MCF 10A (cell line): ENCODE results near the gene PPP4R2. TPM values are rescaled to one million over a fixed set of nuclear protein-coding genes. Genes with fewer than 3 reads are reported as not detected.

Experiments used
- BruUV-seq: library from RNA; stranded (reverse); fragments of 400-500 nt; replicated peaks from 2 replicates; lab custom pipeline; 2021; lab: Mats Ljungman, UMichigan
- CTCF ChIA-PET: fragments of 300-600 bp; sonication (Branson Sonifier 250); formaldehyde crosslinking; extraction: SDS; loops from one replicate; lab custom pipeline; 2021; ENCODE audit warnings: antibody characterized with exemption, inconsistent platforms; lab: Yijun Ruan, JAX
- POLR2A ChIA-PET: fragments of 300-600, 350-650 bp; sonication (Branson Sonifier 250); formaldehyde crosslinking; extraction: SDS; loops from one replicate; lab custom pipeline; 2020; ENCODE audit warnings: antibody characterized with exemption, inconsistent platforms; lab: Yijun Ruan, JAX
- DNase-seq: peaks from one replicate; pipeline ENCODE4 v3.0.0-alpha.2; 2018; ENCODE audit not compliant: unreplicated experiment
- H3K27ac Mint-ChIP-seq: one replicate; pipeline ENCODE4 v1.8.0; 2022; ENCODE audit warnings: mild to moderate bottlenecking, low read depth, mixed read lengths; ENCODE audit not compliant: unreplicated experiment
- H3K27me3 Mint-ChIP-seq: one replicate; pipeline ENCODE4 v1.8.0; 2022; ENCODE audit warnings: mixed read lengths; ENCODE audit not compliant: insufficient read depth, unreplicated experiment
- H3K36me3 Mint-ChIP-seq: one replicate; pipeline ENCODE4 v1.8.0; 2022; ENCODE audit warnings: mild to moderate bottlenecking, moderate library complexity, mixed read lengths; ENCODE audit not compliant: insufficient read depth, unreplicated experiment
- H3K4me1 Mint-ChIP-seq: one replicate; pipeline ENCODE4 v1.8.0; 2022; ENCODE audit warnings: mixed read lengths; ENCODE audit not compliant: insufficient read depth, unreplicated experiment
- H3K4me3 Mint-ChIP-seq: one replicate; pipeline ENCODE4 v1.8.0; 2022; ENCODE audit warnings: mild to moderate bottlenecking, moderate library complexity, mixed read lengths; ENCODE audit not compliant: unreplicated experiment
- H3K9me3 Mint-ChIP-seq: one replicate; pipeline ENCODE4 v1.8.0; 2022; ENCODE audit warnings: mixed read lengths; ENCODE audit not compliant: unreplicated experiment
- intact Hi-C: fragments of 100-400 bp; cut with micrococcal nuclease; formaldehyde crosslinking; loops from 2 replicates; pipeline ENCODE4 v1.14.1; 2022
- total RNA-seq: library from RNA; stranded (reverse); gene quantifications from 2 replicates; pipeline ENCODE4 v1.2.3, GENCODE V29; 2022
- TF ChIP-seq, protein P1 (sequence below): fragments of 200-600 bp; IDR thresholded peaks from one replicate; pipeline ENCODE4 v1.8.0; 2022; ENCODE audit warnings: antibody characterized with exemption, mild to moderate bottlenecking; ENCODE audit not compliant: unreplicated experiment

The PPP4R2 gene
- total RNA-seq, 1 experiment from 2014 or later = 105 TPM

DNA sequence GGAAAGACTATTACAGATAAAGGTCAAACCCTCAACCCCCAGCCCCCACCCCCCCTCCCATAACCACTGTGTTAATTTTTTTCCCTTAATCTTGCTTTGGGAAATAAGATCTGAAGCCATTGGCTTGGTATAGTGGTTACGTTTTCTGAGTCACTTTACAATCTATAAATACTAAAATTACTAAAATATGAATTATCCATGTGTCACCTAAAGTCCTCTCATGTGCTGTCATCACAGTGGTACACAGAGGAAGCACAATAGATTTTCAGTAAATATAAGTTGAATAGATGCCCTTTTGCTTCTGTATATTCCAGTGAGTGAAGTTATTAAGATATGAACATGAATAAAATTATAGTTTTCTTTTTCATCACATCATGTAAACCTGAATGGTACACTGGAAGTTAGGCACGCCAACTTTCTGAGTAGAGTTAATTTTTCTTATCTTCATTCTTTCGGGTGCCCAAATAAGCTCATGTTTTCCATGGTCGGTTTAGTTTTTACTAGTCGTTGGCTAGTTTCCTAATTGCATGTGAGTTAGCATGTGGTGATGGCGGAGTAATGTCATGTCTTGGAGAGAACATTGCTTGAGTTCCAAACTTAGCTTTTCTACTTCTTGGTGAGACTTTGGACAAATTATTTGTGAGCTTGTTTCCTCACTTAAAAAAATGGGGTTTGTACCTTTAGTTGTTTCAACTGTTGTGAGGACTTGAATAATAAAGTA lies 11.5 kb downstream of the PPP4R2 start:
- ChIA-PET POLR2A (interaction anchor here (0.5 to 0.9 kb wide), 2 partner anchors 10 to 12 kb away, joined by 3 read pairs; no protein-coding TSS in a partner anchor), CTCF (interaction anchor here (0.6 to 2.2 kb wide), 2 partner anchors 157 to 410 kb away, joined by 3 to 7 read pairs; no protein-coding TSS in a partner anchor)
- H3K27me3 Mint-ChIP-seq = no peaks in the 10 kb centered on the region
- TF ChIP-seq, protein P1, sequence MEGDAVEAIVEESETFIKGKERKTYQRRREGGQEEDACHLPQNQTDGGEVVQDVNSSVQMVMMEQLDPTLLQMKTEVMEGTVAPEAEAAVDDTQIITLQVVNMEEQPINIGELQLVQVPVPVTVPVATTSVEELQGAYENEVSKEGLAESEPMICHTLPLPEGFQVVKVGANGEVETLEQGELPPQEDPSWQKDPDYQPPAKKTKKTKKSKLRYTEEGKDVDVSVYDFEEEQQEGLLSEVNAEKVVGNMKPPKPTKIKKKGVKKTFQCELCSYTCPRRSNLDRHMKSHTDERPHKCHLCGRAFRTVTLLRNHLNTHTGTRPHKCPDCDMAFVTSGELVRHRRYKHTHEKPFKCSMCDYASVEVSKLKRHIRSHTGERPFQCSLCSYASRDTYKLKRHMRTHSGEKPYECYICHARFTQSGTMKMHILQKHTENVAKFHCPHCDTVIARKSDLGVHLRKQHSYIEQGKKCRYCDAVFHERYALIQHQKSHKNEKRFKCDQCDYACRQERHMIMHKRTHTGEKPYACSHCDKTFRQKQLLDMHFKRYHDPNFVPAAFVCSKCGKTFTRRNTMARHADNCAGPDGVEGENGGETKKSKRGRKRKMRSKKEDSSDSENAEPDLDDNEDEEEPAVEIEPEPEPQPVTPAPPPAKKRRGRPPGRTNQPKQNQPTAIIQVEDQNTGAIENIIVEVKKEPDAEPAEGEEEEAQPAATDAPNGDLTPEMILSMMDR = no peak
- no peak overlapping the region for H3K4me3 Mint-ChIP-seq
- intact Hi-C loops = no loop called here
- no peak for DNase-seq
- peaks cover 32% of the 10 kb centered on the region for H3K4me1 Mint-ChIP-seq
- H3K9me3 Mint-ChIP-seq = no peaks in the 10 kb centered on the region
- H3K27ac Mint-ChIP-seq = no peak overlapping the region
- H3K36me3 Mint-ChIP-seq = peaks cover 92% of the 10 kb centered on the region
- no TSS peak for BruUV-seq

DNA sequence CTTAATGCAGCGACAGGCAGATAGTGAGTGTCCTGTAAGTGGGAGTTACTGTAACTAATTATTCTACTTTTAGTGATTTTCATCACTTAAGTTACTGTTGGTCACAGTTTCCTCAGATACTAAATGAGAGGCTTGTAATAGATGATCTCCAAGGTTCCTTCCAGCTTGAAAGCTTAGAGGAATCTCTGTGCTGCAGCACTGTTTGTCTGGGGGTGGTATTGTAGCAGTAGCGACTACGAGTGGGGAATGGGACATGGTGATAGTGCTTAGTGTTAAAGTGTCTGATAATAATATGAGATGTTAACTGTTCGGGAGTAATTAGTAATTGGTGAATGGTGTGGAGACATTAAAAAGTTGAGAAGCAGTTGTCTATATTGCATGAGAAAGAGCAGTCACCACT lies 12.4 kb downstream of the PPP4R2 start:
- TF ChIP-seq, protein P1 = no peak
- no peak for DNase-seq
- no peaks in the 10 kb centered on the region for H3K9me3 Mint-ChIP-seq
- POLR2A ChIA-PET = no interaction called here
- peaks cover 83% of the 10 kb centered on the region for H3K36me3 Mint-ChIP-seq
- BruUV-seq = no TSS peak
- H3K27me3 Mint-ChIP-seq = no peaks in the 10 kb centered on the region
- H3K4me1 Mint-ChIP-seq = peaks cover 30% of the 10 kb centered on the region
- CTCF ChIA-PET = interaction anchor here (1.0 to 2.2 kb wide), 2 partner anchors 10 to 158 kb away, joined by 3 to 7 read pairs; no protein-coding TSS in a partner anchor
- intact Hi-C loops = no loop called here
- H3K27ac Mint-ChIP-seq = no peak overlapping the region
- H3K4me3 Mint-ChIP-seq = no peak overlapping the region

DNA sequence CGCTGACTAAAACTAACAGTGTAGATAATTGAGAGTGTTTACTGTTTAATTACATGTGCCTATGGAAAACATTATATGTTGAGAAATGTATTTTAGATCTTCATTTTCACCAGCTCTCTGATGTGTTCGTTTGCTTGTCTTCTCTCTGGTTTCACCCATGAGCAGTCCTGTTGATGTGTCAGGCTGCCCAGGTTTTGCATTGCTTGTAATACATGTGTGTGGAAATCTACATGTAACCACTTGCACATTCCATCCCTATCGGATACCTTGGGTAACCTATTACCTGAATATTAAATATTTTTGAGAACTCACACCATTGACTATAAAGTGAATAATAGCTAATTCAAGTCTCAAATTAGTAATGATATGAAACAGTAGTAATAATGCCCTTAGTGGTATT lies 13.1 kb downstream of the PPP4R2 start:
- BruUV-seq = no TSS peak
- peaks cover 80% of the 10 kb centered on the region for H3K36me3 Mint-ChIP-seq
- no peaks in the 10 kb centered on the region for H3K27me3 Mint-ChIP-seq
- no peaks in the 10 kb centered on the region for H3K9me3 Mint-ChIP-seq
- peak overlapping the region; percentile 5 for H3K27ac Mint-ChIP-seq
- no peak overlapping the region for H3K4me3 Mint-ChIP-seq
- peaks cover 25% of the 10 kb centered on the region for H3K4me1 Mint-ChIP-seq
- DNase-seq = no peak
- ChIA-PET CTCF (interaction anchor here (0.5 to 2.2 kb wide), 6 partner anchors 9 to 633 kb away, joined by 3 to 7 read pairs (median 4); no protein-coding TSS in a partner anchor), POLR2A (interaction anchor here (1.1 to 1.3 kb wide), 2 partner anchors 10 to 19 kb away, joined by 3 to 4 read pairs; no protein-coding TSS in a partner anchor)
- intact Hi-C loops = no loop called here
- TF ChIP-seq, protein P1 = no peak

DNA sequence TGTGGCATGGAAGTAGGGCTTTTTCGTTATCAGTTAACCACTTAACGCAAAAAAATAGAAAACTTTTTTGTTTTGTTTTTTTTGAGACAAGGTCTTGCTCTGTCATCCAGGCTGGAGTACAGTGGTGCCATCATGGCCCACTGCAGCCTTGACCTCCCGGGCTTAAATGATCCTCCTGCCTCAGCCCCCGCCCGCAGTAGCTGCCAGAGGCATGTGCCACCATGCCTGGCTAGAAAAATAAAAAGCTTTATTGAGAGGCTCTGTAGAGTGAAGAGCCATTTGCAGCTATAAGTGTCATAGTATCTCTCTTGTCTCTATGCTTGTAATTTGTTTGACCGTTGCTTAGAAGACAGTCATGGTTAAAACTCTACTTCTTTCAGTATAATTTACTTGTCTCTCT lies 13.5 kb downstream of the PPP4R2 start:
- H3K27me3 Mint-ChIP-seq = no peaks in the 10 kb centered on the region
- H3K36me3 Mint-ChIP-seq = peaks cover 80% of the 10 kb centered on the region
- POLR2A ChIA-PET = interaction anchor here (1.1 to 1.3 kb wide), 2 partner anchors 10 to 19 kb away, joined by 3 to 4 read pairs; no protein-coding TSS in a partner anchor
- no peaks in the 10 kb centered on the region for H3K9me3 Mint-ChIP-seq
- no TSS peak for BruUV-seq
- H3K4me3 Mint-ChIP-seq = no peak overlapping the region
- DNase-seq = no peak
- H3K4me1 Mint-ChIP-seq = peaks cover 24% of the 10 kb centered on the region
- CTCF ChIA-PET = interaction anchor here (0.6 to 2.2 kb wide), 6 partner anchors 8 to 632 kb away, joined by 3 to 7 read pairs (median 4); no protein-coding TSS in a partner anchor
- TF ChIP-seq, protein P1 = no peak
- peak overlapping the region; percentile 5 for H3K27ac Mint-ChIP-seq
- intact Hi-C loops = no loop called here
